ENCODE results near the gene DNAH2. TPM values are rescaled to one million over a fixed set of nuclear protein-coding genes. Genes with fewer than 3 reads are reported as not detected.

Gene DNAH2
- total and polyA plus RNA-seq, 2 of the 4 experiments (the other 2 are of a cell fraction) = under 0.01 to 0.02 TPM

GRCh38 chr17:7792611-7793010, 75.1 kb downstream of the DNAH2 start:
- no peak overlapping the region for H4K91ac ChIP-seq (ENCODE audit: insufficient read depth, low read depth, low read length)
- intact Hi-C loops (cut with micrococcal nuclease) (no loop called here), dilution Hi-C loops (cut with HindIII; ENCODE audit: low sequenced_read_pairs, unreplicated experiment) (no loop called here), in situ Hi-C loops (cut with MboI; ENCODE audit: low sequenced_read_pairs) (no loop called here)
- no peak overlapping the region for H3K9ac ChIP-seq (ENCODE audit: low read depth, low read length)
- no peak for ATAC-seq (ENCODE audit: low read depth)
- no TSS peak for BruUV-seq (replicated peaks)
- H2AFZ ChIP-seq (replicated peaks; ENCODE audit: low read length, poor library complexity) = no peak overlapping the region
- no peaks in the 10 kb centered on the region for H3K79me1 ChIP-seq (ENCODE audit: low read depth in 1 of 2, low read length in 2 of 2)
- H2BK20ac ChIP-seq (ENCODE audit: low read depth, low read length) = no peak overlapping the region
- no peak overlapping the region for H2BK15ac ChIP-seq (ENCODE audit: low read depth, low read length)
- no peak overlapping the region for H4K5ac ChIP-seq (ENCODE audit: low read depth, low read length)
- H3K14ac ChIP-seq (replicated peaks; ENCODE audit: low read depth, low read length) = no peak overlapping the region
- H3K56ac ChIP-seq (ENCODE audit: extremely low read depth, insufficient read depth, low read length) = no peak overlapping the region
- H3K18ac ChIP-seq (ENCODE audit: low read depth, low read length) = no peak overlapping the region
- DNase-seq = no peak
- H3K4me2 ChIP-seq (ENCODE audit: low read depth, low read length) = no peak overlapping the region
- no peaks in the 10 kb centered on the region for H3K9me3 ChIP-seq (ENCODE audit: control insufficient read depth, insufficient read depth, low read length)
- H4K8ac ChIP-seq (ENCODE audit: low read depth in 2 of 2, low read length in 2 of 2) = no peak overlapping the region
- POLR2A ChIA-PET (ENCODE audit: unreplicated experiment) = no interaction called here
- CTCF ChIA-PET = no interaction called here
- H3K4ac ChIP-seq (ENCODE audit: low read depth, low read length) = no peak overlapping the region
- no peak overlapping the region for H3K4me3 ChIP-seq (ENCODE audit: insufficient read depth, low read depth, low read length)
- no peak overlapping the region for H2BK5ac ChIP-seq (ENCODE audit: low read depth, low read length, poor library complexity, severe bottlenecking)
- H3K23ac ChIP-seq (ENCODE audit: low read depth, low read length) = no peak overlapping the region
- TF ChIP-seq BHLHE40 (IDR thresholded peaks at IDR 0.05; ENCODE audit: low read depth, low read length) (no peak), CEBPB (IDR thresholded peaks at IDR 0.05; ENCODE audit: low read depth, low read length) (no peak), RCOR1 (IDR thresholded peaks at IDR 0.05; ENCODE audit: insufficient replicate concordance, low read length) (no peak), ELK1 (IDR thresholded peaks at IDR 0.05; ENCODE audit: borderline replicate concordance, low read depth, low read length) (no peak), MXI1 (IDR thresholded peaks at IDR 0.05; ENCODE audit: borderline replicate concordance, low read depth, low read length) (no peak), MAZ (IDR thresholded peaks at IDR 0.05; ENCODE audit: borderline replicate concordance, low read depth, low read length) (no peak), MAFK (IDR thresholded peaks at IDR 0.05; ENCODE audit: low read depth, low read length) (no peak), FOS (IDR thresholded peaks at IDR 0.05; ENCODE audit: low read depth, low read length) (no peak), RAD21 (IDR thresholded peaks at IDR 0.05; ENCODE audit: low read length) (no peak), SMC3 (IDR thresholded peaks at IDR 0.05; ENCODE audit: low read depth, low read length) (no peak)
- H3K27ac ChIP-seq (ENCODE audit: insufficient read depth, low read length) = no peak overlapping the region
- H3K36me3 ChIP-seq (ENCODE audit: control insufficient read depth, insufficient read depth, low read length) = no peaks in the 10 kb centered on the region
- no peak overlapping the region for H2AK9ac ChIP-seq (replicated peaks; ENCODE audit: low read depth, low read length, poor library complexity)
- 76% methylated on average over 9 of the region's 17 CpGs; no CpG with 5 or more reads in 1 of the 2 experiments for WGBS, 2 experiments (ENCODE audit: extremely low coverage in 2 of 2, insufficient read length in 1 of 2)
- H2AK5ac ChIP-seq (ENCODE audit: low read depth, low read length) = no peak overlapping the region
- H2BK120ac ChIP-seq (ENCODE audit: low read depth, low read length) = no peak overlapping the region
- no peaks in the 10 kb centered on the region for H3K4me1 ChIP-seq (ENCODE audit: control insufficient read depth, insufficient read depth, low read length)
- no peaks in the 10 kb centered on the region for H3K9me1 ChIP-seq (ENCODE audit: insufficient read depth, low read length)
- H3K27me3 ChIP-seq (ENCODE audit: control insufficient read depth, insufficient read depth, low read length) = peaks cover 31% of the 10 kb centered on the region
- H4K20me1 ChIP-seq (ENCODE audit: insufficient read depth, low read length) = no peaks in the 10 kb centered on the region
